GM12873 (cell line): ENCODE results near the gene FAM131B.

Experiments used
- TF ChIP-seq, protein P1 (sequence below): IDR thresholded peaks from 2 replicates; pipeline ENCODE4 v1.5.1; 2012; ENCODE audit warnings: low read depth, mild to moderate bottlenecking, moderate library complexity, low read length, control low read depth; ENCODE audit not compliant: insufficient read depth; ENCODE audit errors: missing control alignments

FAM131B gene

DNA sequence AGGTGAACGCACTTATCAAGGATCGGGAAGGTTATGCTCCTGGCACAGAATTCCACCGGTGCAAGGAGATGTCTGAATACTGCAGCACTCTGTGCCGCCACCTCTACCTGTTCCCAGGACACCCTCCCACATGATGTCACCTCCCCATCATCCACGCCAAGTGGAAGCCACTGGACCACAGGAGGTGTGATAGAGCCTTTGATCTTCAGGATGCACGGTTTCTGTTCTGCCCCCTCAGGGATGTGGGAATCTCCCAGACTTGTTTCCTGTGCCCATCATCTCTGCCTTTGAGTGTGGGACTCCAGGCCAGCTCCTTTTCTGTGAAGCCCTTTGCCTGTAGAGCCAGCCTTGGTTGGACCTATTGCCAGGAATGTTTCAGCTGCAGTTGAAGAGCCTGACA is 57.6 kb downstream of the FAM131B start:
- TF ChIP-seq, protein P1, sequence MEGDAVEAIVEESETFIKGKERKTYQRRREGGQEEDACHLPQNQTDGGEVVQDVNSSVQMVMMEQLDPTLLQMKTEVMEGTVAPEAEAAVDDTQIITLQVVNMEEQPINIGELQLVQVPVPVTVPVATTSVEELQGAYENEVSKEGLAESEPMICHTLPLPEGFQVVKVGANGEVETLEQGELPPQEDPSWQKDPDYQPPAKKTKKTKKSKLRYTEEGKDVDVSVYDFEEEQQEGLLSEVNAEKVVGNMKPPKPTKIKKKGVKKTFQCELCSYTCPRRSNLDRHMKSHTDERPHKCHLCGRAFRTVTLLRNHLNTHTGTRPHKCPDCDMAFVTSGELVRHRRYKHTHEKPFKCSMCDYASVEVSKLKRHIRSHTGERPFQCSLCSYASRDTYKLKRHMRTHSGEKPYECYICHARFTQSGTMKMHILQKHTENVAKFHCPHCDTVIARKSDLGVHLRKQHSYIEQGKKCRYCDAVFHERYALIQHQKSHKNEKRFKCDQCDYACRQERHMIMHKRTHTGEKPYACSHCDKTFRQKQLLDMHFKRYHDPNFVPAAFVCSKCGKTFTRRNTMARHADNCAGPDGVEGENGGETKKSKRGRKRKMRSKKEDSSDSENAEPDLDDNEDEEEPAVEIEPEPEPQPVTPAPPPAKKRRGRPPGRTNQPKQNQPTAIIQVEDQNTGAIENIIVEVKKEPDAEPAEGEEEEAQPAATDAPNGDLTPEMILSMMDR, result no peak

GRCh38 chr7:143303733-143304132 is 58.8 kb downstream of the FAM131B start:
- TF ChIP-seq, protein P1, result no peak
